AG08396 (cell line): ENCODE measurements around the gene LRRC27.
"Not testable (repeated sequence)": the region's sequence is repeated elsewhere in the genome, so short reads cannot be mapped to it uniquely, and the experiment has no call there.

Experiments used
- DNase-seq: peaks from one replicate; pipeline ENCODE4 v3.0.0; 2012; ENCODE audit warnings: low spot score, mixed read lengths

Gene LRRC27

GRCh38 chr10:132374612-132375011 lies 42.6 kb downstream of the LRRC27 start:
- DNase-seq, result no peak

- no peak for DNase-seq
Measured at GRCh38 chr10:132375116-132375794, 43.3 kb downstream of the LRRC27 start.

- DNase-seq, result no peak
Measured at GRCh38 chr10:132375795-132376297, 43.9 kb downstream of the LRRC27 start.

GRCh38 chr10:132376394-132376851 lies 44.4 kb downstream of the LRRC27 start:
- DNase-seq, result no peak

- no peak for DNase-seq
Measured at GRCh38 chr10:132377326-132377725, 45.3 kb downstream of the LRRC27 start.

- DNase-seq, result not testable (repeated sequence)
Measured at GRCh38 chr10:132379026-132379425, 47.0 kb downstream of the LRRC27 start.

GRCh38 chr10:132380986-132381385 lies 49.0 kb downstream of the LRRC27 start:
- not testable (repeated sequence) for DNase-seq

GRCh38 chr10:132381741-132382140 lies 49.7 kb downstream of the LRRC27 start:
- no peak for DNase-seq

- DNase-seq, result no peak
Measured at GRCh38 chr10:132382231-132382922, 50.4 kb downstream of the LRRC27 start.

GRCh38 chr10:132383101-132383500 lies 51.1 kb downstream of the LRRC27 start:
- DNase-seq, result no peak

GRCh38 chr10:132383751-132384196 lies 51.8 kb downstream of the LRRC27 start:
- no peak for DNase-seq

GRCh38 chr10:132384618-132385388 lies 52.8 kb downstream of the LRRC27 start:
- no peak for DNase-seq

- no peak for DNase-seq
Measured at GRCh38 chr10:132385389-132385667, 53.3 kb downstream of the LRRC27 start.

- DNase-seq, result no peak
Measured at GRCh38 chr10:132385721-132386418, 53.9 kb downstream of the LRRC27 start.

- DNase-seq, result no peak
Measured at GRCh38 chr10:132386419-132386831, 54.4 kb downstream of the LRRC27 start.

GRCh38 chr10:132386896-132387295 lies 54.9 kb downstream of the LRRC27 start:
- not testable (repeated sequence) for DNase-seq

GRCh38 chr10:132387764-132388210 lies 55.8 kb downstream of the LRRC27 start:
- peak; percentile 94 for DNase-seq

GRCh38 chr10:132388891-132389432 lies 57.0 kb downstream of the LRRC27 start:
- peak; percentile 69 for DNase-seq

GRCh38 chr10:132389433-132390169 lies 57.6 kb downstream of the LRRC27 start:
- no peak for DNase-seq

- no peak for DNase-seq
Measured at GRCh38 chr10:132390170-132390920, 58.4 kb downstream of the LRRC27 start.
